Adrenal gland (tissue), 12 donors: ENCODE results near the gene FNDC1. TPM values are rescaled to one million over a fixed set of nuclear protein-coding genes. Genes with fewer than 3 reads are reported as not detected.

Experiments
- DNase-seq, 7 donors: peaks; one replicate each; pipeline ENCODE4 v3.0.0-alpha.2; 2019 to 2020
- H3K27ac ChIP-seq, 5 donors: fragments of 200-600 bp; sonication (generic) in 4 of 5; 1 replicate in 3 of 5; 2 replicates in 2 of 5; pipeline versions ENCODE4 v1.5.1 to v1.8.0; 2016 to 2020; ENCODE audit warnings: mild to moderate bottlenecking in 1 of 5
- H3K27me3 ChIP-seq: fragments of 200-600 bp; 2 replicates; pipeline ENCODE4 v1.8.0; 2021
- H3K36me3 ChIP-seq, 2 donors: fragments of 200-600 bp; replicated peaks in 1 of 2; 1 replicate in 1 of 2; 2 replicates in 1 of 2; pipeline versions ENCODE4 v1.5.1 to v1.8.0; 2018 to 2022
- H3K4me1 ChIP-seq, 2 donors: fragments of 200-600 bp; replicated peaks in 1 of 2; 1 replicate in 1 of 2; 2 replicates in 1 of 2; pipeline versions ENCODE4 v1.5.1 to v1.8.0; 2018 to 2021
- H3K4me3 ChIP-seq, 4 donors: fragments of 200-600 bp; sonication (generic) in 3 of 4; one replicate each; pipeline ENCODE4 v1.5.1; 2016 to 2018
- H3K9me3 ChIP-seq, 3 donors: fragments of 200-600 bp; sonication (generic) in 1 of 3; replicated peaks in 1 of 3; 1 replicate in 2 of 3; 2 replicates in 1 of 3; pipeline versions ENCODE4 v1.5.1 to v1.8.0; 2016 to 2021
- CTCF ChIP-seq, 6 experiments: fragments of 450-650 bp in 4 of 6; fragments of 200-600 bp in 2 of 6; sonication (generic) in 1 of 6; IDR thresholded peaks; 1 replicate in 5 of 6; 2 replicates in 1 of 6; pipeline versions ENCODE4 v1.5.1 to v1.8.0; 2016 to 2021; ENCODE audit warnings: antibody characterized with exemption in 6 of 6, mild to moderate bottlenecking in 2 of 6, moderate library complexity in 1 of 6
- POLR2A ChIP-seq, 2 donors: fragments of 450-650 bp; IDR thresholded peaks; one replicate each; pipeline ENCODE4 v1.6.1; 2017; ENCODE audit warnings: antibody characterized with exemption in 2 of 2, mild to moderate bottlenecking in 2 of 2, moderate library complexity in 1 of 2
- WGBS, 4 donors: extraction: QIAGEN DNeasy Blood & Tissue Kit in 2 of 4; methylation state at CpG; one replicate each; pipeline versions ENCODE4 v1.1.5 to v1.1.7; 2013 to 2017; 5-methylcytosine and 5-hydroxymethylcytosine counted together
- intact Hi-C, 2 donors: fragments of 100-400 bp; cut with DNase I; formaldehyde crosslinking; loops; one replicate each; pipeline versions ENCODE4 v1.14.1 to v1.15.0; 2022 to 2023
- polyA plus RNA-seq, 3 donors: library from polyadenylated mRNA; stranded (reverse); fragments of 200-250 nt in 2 of 3; fragments of 350-450 nt in 1 of 3; fragmentation: Illumina TruSeq in 1 of 3; extraction: RNeasy Lipid Tissue Mini Kit (QIAGEN cat#74804) in 1 of 3; gene quantifications; one replicate each; pipeline ENCODE4 v1.2.3, GENCODE V29; 2013 to 2014
- total RNA-seq, 9 donors: library from RNA; depleted of rRNA in 4 of 9; stranded (reverse); fragments of >200 nt in 4 of 9; fragments of 120-200 nt in 1 of 9; fragmentation: NEBNext Ultra II Directional in 1 of 9; extraction: Animal tissue kit (Norgen Biotek cat#: 25700) in 1 of 9; gene quantifications; one replicate each; pipeline versions ENCODE4 v1.1.0 to v1.2.4, GENCODE V29; 2013 to 2023
- donor health status: healthy with polysubstance abuse.
- donor health status: Bipolar disorder and iron deficiency.
- donor health status: DM: yes; HTN: yes; CAD: no.
- donor health status: DM: no; HTN: no; CAD: no.
- donor health status: DM: no; HTN: no; CAD: no.
- donor health status: DM: yes; HTN: yes; CAD: no.

Gene FNDC1
- total and polyA plus RNA-seq, 12 donors: 0.10 to 2.6 (median 0.83) TPM

GRCh38 chr6:159304641-159305040, 135.4 kb downstream of the FNDC1 start:
- Histone ChIP-seq H3K27me3 (no peaks in the 10 kb centered on the region), H3K4me3 (no peak overlapping the region), H3K27ac (no peak overlapping the region), H3K9me3 (no peaks in the 10 kb centered on the region), H3K36me3 (no peaks in the 10 kb centered on the region), H3K4me1 (no peaks in the 10 kb centered on the region)
- no peak for TF ChIP-seq POLR2A (IDR thresholded peaks at IDR 0.05)
- TF ChIP-seq CTCF (IDR thresholded peaks at IDR 0.05): no peak
- no peak for DNase-seq
- WGBS, 4 donors: 75 to 92% (median 88%) methylated on average over 1 of the region's 1 CpG
- intact Hi-C loops: no loop called here

- H3K9me3 ChIP-seq: no peaks in the 10 kb centered on the region
- intact Hi-C loops: no loop called here
- no peaks in the 10 kb centered on the region for H3K36me3 ChIP-seq
- 65 to 78% (median 73%) methylated on average over 5 of the region's 5 CpGs for WGBS, 4 donors
- no peak overlapping the region for H3K27ac ChIP-seq
- H3K27me3 ChIP-seq: no peaks in the 10 kb centered on the region
- no peaks in the 10 kb centered on the region for H3K4me1 ChIP-seq
- TF ChIP-seq CTCF (IDR thresholded peaks at IDR 0.05) (no peak), POLR2A (IDR thresholded peaks at IDR 0.05) (no peak)
- no peak for DNase-seq
- no peak overlapping the region for H3K4me3 ChIP-seq
These were observed 136.0 kb downstream of the FNDC1 start for GRCh38 chr6:159305159-159305558.

GRCh38 chr6:159305804-159306537, 136.8 kb downstream of the FNDC1 start:
- H3K9me3 ChIP-seq: no peaks in the 10 kb centered on the region
- H3K27me3 ChIP-seq: no peaks in the 10 kb centered on the region
- H3K27ac ChIP-seq: no peak overlapping the region
- no peaks in the 10 kb centered on the region for H3K4me1 ChIP-seq
- H3K4me3 ChIP-seq: no peak overlapping the region
- no peak for TF ChIP-seq POLR2A (IDR thresholded peaks at IDR 0.05)
- TF ChIP-seq CTCF (IDR thresholded peaks at IDR 0.05): no peak
- intact Hi-C loops: no loop called here
- H3K36me3 ChIP-seq: no peaks in the 10 kb centered on the region
- WGBS, 4 donors: 55 to 66% (median 62%) methylated on average over 3 of the region's 3 CpGs
- no peak for DNase-seq

- whole genome bisulfite sequencing, 4 donors: 89 to 95% (median 93%) methylated on average over 2 of the region's 2 CpGs
- intact Hi-C loops: no loop called here
- H3K9me3 ChIP-seq: no peaks in the 10 kb centered on the region
- TF ChIP-seq POLR2A (IDR thresholded peaks at IDR 0.05) (no peak), CTCF (IDR thresholded peaks at IDR 0.05) (no peak)
- no peak overlapping the region for H3K27ac ChIP-seq
- H3K27me3 ChIP-seq: no peaks in the 10 kb centered on the region
- H3K4me1 ChIP-seq: no peaks in the 10 kb centered on the region
- DNase-seq: no peak
- no peaks in the 10 kb centered on the region for H3K36me3 ChIP-seq
- H3K4me3 ChIP-seq: no peak overlapping the region
These were observed 138.1 kb downstream of the FNDC1 start for GRCh38 chr6:159307246-159307790.
